MM.1S (cell line): ENCODE measurements around the gene MPZL2.

ENCODE experiments used
- DNase-seq: peaks from one replicate; pipeline ENCODE4 v3.0.0-alpha.2; 2015
- H2AFZ ChIP-seq: fragments of 300-600 bp; sonication (generic); 2 replicates; pipeline ENCODE4 v1.6.0; 2016; ENCODE audit warnings: antibody characterized with exemption, low read length
- H3F3A ChIP-seq: fragments of 300-600 bp; sonication (generic); 2 replicates; pipeline ENCODE4 v1.6.1; 2016; ENCODE audit warnings: mild to moderate bottlenecking, antibody characterized with exemption, low read length, moderate library complexity, mixed read lengths; ENCODE audit not compliant: insufficient read depth
- H3K27ac ChIP-seq: fragments of 300-600 bp; sonication (generic); 2 replicates; pipeline ENCODE4 v1.5.1; 2016; ENCODE audit warnings: mild to moderate bottlenecking, low read length
- H3K27me3 ChIP-seq: fragments of 300-600 bp; sonication (generic); replicated peaks from 2 replicates; pipeline ENCODE4 v1.6.0; 2016; ENCODE audit warnings: low read length; ENCODE audit not compliant: insufficient read depth
- H3K36me3 ChIP-seq: fragments of 300-600 bp; sonication (generic); replicated peaks from 2 replicates; pipeline ENCODE4 v1.6.1; 2016; ENCODE audit warnings: mild to moderate bottlenecking, low read length, mixed read lengths; ENCODE audit not compliant: insufficient read depth
- H3K4me1 ChIP-seq: fragments of 300-600 bp; sonication (generic); 2 replicates; pipeline ENCODE4 v1.6.1; 2016; ENCODE audit warnings: low read length, mixed read lengths
- H3K4me2 ChIP-seq: fragments of 300-600 bp; sonication (generic); 2 replicates; pipeline ENCODE4 v1.6.0; 2016; ENCODE audit warnings: low read depth, low read length
- H3K4me3 ChIP-seq: fragments of 300-600 bp; sonication (generic); 2 replicates; pipeline ENCODE4 v1.5.1; 2016; ENCODE audit warnings: low read length, mixed read lengths
- H3K79me2 ChIP-seq: fragments of 300-600 bp; sonication (generic); 2 replicates; pipeline ENCODE4 v1.6.1; 2016; ENCODE audit warnings: mixed run types, low read length, mixed read lengths
- H3K9ac ChIP-seq: fragments of 300-600 bp; sonication (generic); 2 replicates; pipeline ENCODE4 v1.6.1; 2016; ENCODE audit warnings: low read length, mixed read lengths
- H3K9me2 ChIP-seq: fragments of 300-600 bp; sonication (generic); replicated peaks from 2 replicates; pipeline ENCODE4 v1.6.1; 2016; ENCODE audit warnings: mild to moderate bottlenecking, low read length, mixed read lengths; ENCODE audit not compliant: insufficient read depth
- H3K9me3 ChIP-seq: fragments of 300-600 bp; sonication (generic); replicated peaks from 2 replicates; pipeline ENCODE4 v1.6.1; 2016; ENCODE audit warnings: mild to moderate bottlenecking, low read length, mixed read lengths; ENCODE audit not compliant: insufficient read depth
- H4K20me1 ChIP-seq: fragments of 300-600 bp; sonication (generic); 2 replicates; pipeline ENCODE4 v1.6.1; 2016; ENCODE audit warnings: mild to moderate bottlenecking, low read length, moderate library complexity, mixed read lengths; ENCODE audit not compliant: insufficient read depth
- EZH2 ChIP-seq: fragments of 300-600 bp; sonication (generic); optimal IDR thresholded peaks from 2 replicates; pipeline ENCODE3; 2017; ENCODE audit warnings: low read depth, mild to moderate bottlenecking, antibody characterized with exemption, low read length, mixed read lengths
- EZH2phosphoT487 ChIP-seq: fragments of 300-600 bp; sonication (generic); IDR thresholded peaks from 2 replicates; pipeline ENCODE4 v1.6.1; 2018; ENCODE audit warnings: antibody characterized with exemption, low read length
- TF ChIP-seq, protein P1 (sequence below): fragments of 300-600 bp; sonication (generic); IDR thresholded peaks from 2 replicates; pipeline ENCODE4 v1.5.1; 2016; ENCODE audit warnings: antibody characterized with exemption, low read length, mixed read lengths

The MPZL2 gene

DNA sequence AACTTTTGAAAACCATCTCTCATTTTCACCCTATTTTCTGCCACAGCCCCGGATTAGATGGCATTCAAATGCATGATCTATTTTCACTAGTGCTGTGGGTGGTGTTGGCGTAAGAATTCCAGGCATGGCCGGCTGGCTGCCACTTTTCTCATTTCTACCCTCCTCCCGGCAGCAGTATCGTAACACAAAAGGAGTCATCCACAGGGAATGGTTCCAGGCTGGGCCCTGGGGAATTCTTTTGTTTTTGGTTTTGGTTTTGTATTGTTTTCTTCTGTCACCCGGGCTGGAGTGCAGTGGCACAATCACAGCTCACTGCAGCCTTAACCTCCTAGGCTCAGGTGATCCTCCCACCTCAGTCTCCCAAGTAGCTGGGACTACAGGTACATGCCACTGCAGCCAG is 53.1 kb downstream of the MPZL2 start:
- no peak overlapping the region for H3K9ac ChIP-seq

DNA sequence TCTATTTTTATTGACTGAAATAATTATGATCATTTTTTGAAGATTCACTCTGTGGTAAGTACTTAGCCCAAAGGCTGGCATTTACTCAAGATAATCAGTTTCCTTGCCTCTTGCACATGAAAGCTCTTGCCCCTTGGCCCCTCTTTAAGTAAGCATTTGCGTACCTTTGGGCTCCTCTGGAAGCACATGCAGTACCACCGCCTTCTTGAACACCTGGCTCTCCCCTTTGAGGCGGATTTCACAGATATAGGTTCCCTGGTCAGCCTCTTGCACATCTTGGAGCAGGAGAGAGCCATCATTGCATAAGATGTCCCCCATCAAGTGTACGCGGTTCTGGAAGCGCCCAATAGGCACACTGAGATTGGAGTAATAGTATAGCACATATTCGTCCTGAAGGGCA is 53.8 kb downstream of the MPZL2 start:
- no peaks in the 10 kb centered on the region for H3K79me2 ChIP-seq
- H3K9me2 ChIP-seq, result no peaks in the 10 kb centered on the region
- H2AFZ ChIP-seq, result no peak overlapping the region
- H3K4me3 ChIP-seq, result no peak overlapping the region
- H3K9ac ChIP-seq, result no peak overlapping the region
- peaks cover 75% of the 10 kb centered on the region for H3K27me3 ChIP-seq
- H4K20me1 ChIP-seq, result no peaks in the 10 kb centered on the region
- no peak overlapping the region for H3K4me2 ChIP-seq
- H3F3A ChIP-seq, result peaks cover 9% of the 10 kb centered on the region; the same call in 1 of the 2 replicates
- H3K27ac ChIP-seq, result no peak overlapping the region
- no peak for DNase-seq
- TF ChIP-seq EZH2phosphoT487 (no peak), EZH2 (no peak)
- TF ChIP-seq, protein P1, sequence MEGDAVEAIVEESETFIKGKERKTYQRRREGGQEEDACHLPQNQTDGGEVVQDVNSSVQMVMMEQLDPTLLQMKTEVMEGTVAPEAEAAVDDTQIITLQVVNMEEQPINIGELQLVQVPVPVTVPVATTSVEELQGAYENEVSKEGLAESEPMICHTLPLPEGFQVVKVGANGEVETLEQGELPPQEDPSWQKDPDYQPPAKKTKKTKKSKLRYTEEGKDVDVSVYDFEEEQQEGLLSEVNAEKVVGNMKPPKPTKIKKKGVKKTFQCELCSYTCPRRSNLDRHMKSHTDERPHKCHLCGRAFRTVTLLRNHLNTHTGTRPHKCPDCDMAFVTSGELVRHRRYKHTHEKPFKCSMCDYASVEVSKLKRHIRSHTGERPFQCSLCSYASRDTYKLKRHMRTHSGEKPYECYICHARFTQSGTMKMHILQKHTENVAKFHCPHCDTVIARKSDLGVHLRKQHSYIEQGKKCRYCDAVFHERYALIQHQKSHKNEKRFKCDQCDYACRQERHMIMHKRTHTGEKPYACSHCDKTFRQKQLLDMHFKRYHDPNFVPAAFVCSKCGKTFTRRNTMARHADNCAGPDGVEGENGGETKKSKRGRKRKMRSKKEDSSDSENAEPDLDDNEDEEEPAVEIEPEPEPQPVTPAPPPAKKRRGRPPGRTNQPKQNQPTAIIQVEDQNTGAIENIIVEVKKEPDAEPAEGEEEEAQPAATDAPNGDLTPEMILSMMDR, result no peak
- no peaks in the 10 kb centered on the region for H3K36me3 ChIP-seq
- H3K4me1 ChIP-seq, result peaks cover 22% of the 10 kb centered on the region
- no peaks in the 10 kb centered on the region for H3K9me3 ChIP-seq

More for the DNA sequence above, 53.1 kb downstream of the MPZL2 start:
- Histone ChIP-seq H3K79me2 (no peaks in the 10 kb centered on the region), H3K9me3 (no peaks in the 10 kb centered on the region), H3K4me2 (no peak overlapping the region), H3K4me3 (no peak overlapping the region), H3K9me2 (no peaks in the 10 kb centered on the region), H2AFZ (no peak overlapping the region), H3F3A (peaks cover 9% of the 10 kb centered on the region; the same call in 1 of the 2 replicates), H3K27ac (no peak overlapping the region), H3K27me3 (peaks cover 80% of the 10 kb centered on the region), H4K20me1 (no peaks in the 10 kb centered on the region; the same call in 1 of the 2 replicates), H3K36me3 (no peaks in the 10 kb centered on the region), H3K4me1 (peaks cover 21% of the 10 kb centered on the region)
- TF ChIP-seq EZH2 (no peak), EZH2phosphoT487 (no peak)
- TF ChIP-seq, protein P1, result no peak
- no peak for DNase-seq

DNA sequence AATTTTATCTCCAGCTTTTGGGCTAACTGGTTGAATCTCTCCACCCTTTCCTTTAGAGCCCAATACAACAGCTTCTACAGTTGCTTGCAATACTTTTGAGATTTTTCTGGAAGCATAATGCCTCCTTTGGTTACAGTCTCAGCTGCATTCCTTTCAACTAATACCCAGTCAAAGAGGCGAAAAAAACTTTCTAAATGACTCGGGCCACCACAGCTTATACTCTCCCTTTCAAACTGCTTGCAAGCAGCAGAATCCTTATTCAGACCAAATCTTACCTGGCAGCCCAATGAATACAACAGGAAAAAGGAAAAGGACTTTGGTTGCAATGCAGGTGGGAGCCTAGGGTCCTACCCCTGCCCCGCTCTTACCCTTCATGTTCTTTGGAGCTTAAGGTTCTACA is 55.1 kb downstream of the MPZL2 start:
- no peak overlapping the region for H3K9ac ChIP-seq
- peaks cover 2% of the 10 kb centered on the region; the same call in 1 of the 2 replicates for H3F3A ChIP-seq
- no peak for DNase-seq
- no peaks in the 10 kb centered on the region for H3K9me3 ChIP-seq
- no peak overlapping the region for H2AFZ ChIP-seq
- no peak overlapping the region for H3K27ac ChIP-seq
- H3K79me2 ChIP-seq, result no peaks in the 10 kb centered on the region
- TF ChIP-seq EZH2 (no peak), EZH2phosphoT487 (no peak)
- TF ChIP-seq, protein P1, result no peak
- H3K4me2 ChIP-seq, result no peak overlapping the region
- no peaks in the 10 kb centered on the region for H3K9me2 ChIP-seq
- peaks cover 63% of the 10 kb centered on the region for H3K27me3 ChIP-seq
- no peak overlapping the region for H3K4me3 ChIP-seq
- no peaks in the 10 kb centered on the region for H4K20me1 ChIP-seq
- peaks cover 12% of the 10 kb centered on the region for H3K4me1 ChIP-seq
- H3K36me3 ChIP-seq, result no peaks in the 10 kb centered on the region
